ENCODE measurements around the gene ENO2.
A peak's percentile ranks its signal among the peaks of the same experiment; 100 is the strongest.

ENO2 gene

GRCh38 chr12:6953442-6954315, 39.3 kb downstream of the ENO2 start:
- DNase-seq (ENCODE audit: insufficient read length, low spot score), result no peak
- TF ChIP-seq SPI1 (IDR thresholded peaks at IDR 0.05; ENCODE audit: low read depth, low read length) (peak; percentile 90), PAX5 (IDR thresholded peaks at IDR 0.05; ENCODE audit: insufficient read depth, low read length, severe bottlenecking) (no peak), POLR2AphosphoS5 (IDR thresholded peaks at IDR 0.05; ENCODE audit: low read depth, low read length) (peak; percentile 99), POLR2A (IDR thresholded peaks at IDR 0.05; ENCODE audit: low read depth, low read length) (peak; percentile 98), POU2F2 (IDR thresholded peaks at IDR 0.05; ENCODE audit: low read depth, low read length) (peak; percentile 99), TAF1 (IDR thresholded peaks at IDR 0.05; ENCODE audit: low read depth, low read length) (peak; percentile 95)
- FAIRE-seq, result peak; percentile 98

GRCh38 chr12:6954316-6955107, 40.1 kb downstream of the ENO2 start:
- FAIRE-seq (no peak), DNase-seq (ENCODE audit: insufficient read length, low spot score) (no peak)
- TF ChIP-seq POLR2A (IDR thresholded peaks at IDR 0.05; ENCODE audit: low read depth, low read length) (0 out of 2 replicates have a peak, but pooled peaks have one; percentile 4), POU2F2 (IDR thresholded peaks at IDR 0.05; ENCODE audit: low read depth, low read length) (no peak), PAX5 (IDR thresholded peaks at IDR 0.05; ENCODE audit: insufficient read depth, low read length, severe bottlenecking) (no peak), POLR2AphosphoS5 (IDR thresholded peaks at IDR 0.05; ENCODE audit: low read depth, low read length) (no peak), SPI1 (IDR thresholded peaks at IDR 0.05; ENCODE audit: low read depth, low read length) (no peak), TAF1 (IDR thresholded peaks at IDR 0.05; ENCODE audit: low read depth, low read length) (no peak; the same call in 1 of the 2 replicates)

GRCh38 chr12:6955108-6956020, 41.0 kb downstream of the ENO2 start:
- TF ChIP-seq POLR2A (IDR thresholded peaks at IDR 0.05; ENCODE audit: low read depth, low read length) (no peak), SPI1 (IDR thresholded peaks at IDR 0.05; ENCODE audit: low read depth, low read length) (no peak), POU2F2 (IDR thresholded peaks at IDR 0.05; ENCODE audit: low read depth, low read length) (no peak), POLR2AphosphoS5 (IDR thresholded peaks at IDR 0.05; ENCODE audit: low read depth, low read length) (no peak), PAX5 (IDR thresholded peaks at IDR 0.05; ENCODE audit: insufficient read depth, low read length, severe bottlenecking) (no peak), TAF1 (IDR thresholded peaks at IDR 0.05; ENCODE audit: low read depth, low read length) (no peak)
- peak; percentile 56 for FAIRE-seq

GRCh38 chr12:6956021-6956727, 41.8 kb downstream of the ENO2 start:
- peak; percentile 90 for FAIRE-seq
- DNase-seq (ENCODE audit: insufficient read length, low spot score), result no peak
- TF ChIP-seq POLR2A (IDR thresholded peaks at IDR 0.05; ENCODE audit: low read depth, low read length), result 0 out of 2 replicates have a peak, but pooled peaks have one; percentile 14
- no peak for TF ChIP-seq PAX5 (IDR thresholded peaks at IDR 0.05; ENCODE audit: insufficient read depth, low read length, severe bottlenecking)

More at GRCh38 chr12:6955108-6956020, 41.0 kb downstream of the ENO2 start:
- DNase-seq (ENCODE audit: insufficient read length, low spot score), result no peak

- DNase-seq (ENCODE audit: insufficient read length, low spot score) (no peak), FAIRE-seq (peak; percentile 72)
- TF ChIP-seq SPI1 (IDR thresholded peaks at IDR 0.05; ENCODE audit: low read depth, low read length), result no peak
- TF ChIP-seq POU2F2 (IDR thresholded peaks at IDR 0.05; ENCODE audit: low read depth, low read length), result no peak
- no peak for TF ChIP-seq PAX5 (IDR thresholded peaks at IDR 0.05; ENCODE audit: insufficient read depth, low read length, severe bottlenecking)
- 0 out of 2 replicates have a peak, but pooled peaks have one; percentile 0 for TF ChIP-seq POLR2A (IDR thresholded peaks at IDR 0.05; ENCODE audit: low read depth, low read length)
- TF ChIP-seq POLR2AphosphoS5 (IDR thresholded peaks at IDR 0.05; ENCODE audit: low read depth, low read length), result 0 out of 2 replicates have a peak, but pooled peaks have one; percentile 12
Observed at GRCh38 chr12:6957151-6957701, 42.8 kb downstream of the ENO2 start.

- FAIRE-seq (no peak), DNase-seq (ENCODE audit: insufficient read length, low spot score) (no peak)
- TF ChIP-seq POLR2AphosphoS5 (IDR thresholded peaks at IDR 0.05; ENCODE audit: low read depth, low read length) (peak; percentile 23; the same call in 1 of the 2 replicates), PAX5 (IDR thresholded peaks at IDR 0.05; ENCODE audit: insufficient read depth, low read length, severe bottlenecking) (no peak), TAF1 (IDR thresholded peaks at IDR 0.05; ENCODE audit: low read depth, low read length) (no peak), SPI1 (IDR thresholded peaks at IDR 0.05; ENCODE audit: low read depth, low read length) (no peak), POU2F2 (IDR thresholded peaks at IDR 0.05; ENCODE audit: low read depth, low read length) (peak; percentile 61; the same call in 1 of the 2 replicates), POLR2A (IDR thresholded peaks at IDR 0.05; ENCODE audit: low read depth, low read length) (no peak; the same call in 1 of the 2 replicates)
Observed at GRCh38 chr12:6957741-6958608, 43.6 kb downstream of the ENO2 start.

- TF ChIP-seq PAX5 (IDR thresholded peaks at IDR 0.05; ENCODE audit: insufficient read depth, low read length, severe bottlenecking) (no peak), TAF1 (IDR thresholded peaks at IDR 0.05; ENCODE audit: low read depth, low read length) (no peak), POLR2AphosphoS5 (IDR thresholded peaks at IDR 0.05; ENCODE audit: low read depth, low read length) (no peak), POLR2A (IDR thresholded peaks at IDR 0.05; ENCODE audit: low read depth, low read length) (no peak), POU2F2 (IDR thresholded peaks at IDR 0.05; ENCODE audit: low read depth, low read length) (no peak), SPI1 (IDR thresholded peaks at IDR 0.05; ENCODE audit: low read depth, low read length) (no peak)
- FAIRE-seq (no peak), DNase-seq (ENCODE audit: insufficient read length, low spot score) (no peak)
Observed at GRCh38 chr12:6958609-6959057, 44.3 kb downstream of the ENO2 start.
